Activated naive CD4-positive, alpha-beta T cell treated with anti-CD3 and anti-CD28 coated beads, Interleukin-2, amount 50 U/mL, for 72 hours (primary cell): ENCODE measurements around the gene NTN5. TPM values are rescaled to one million over a fixed set of nuclear protein-coding genes. Genes with fewer than 3 reads are reported as not detected.
"Not testable (repeated sequence)": the region's sequence is repeated elsewhere in the genome, so short reads cannot be mapped to it uniquely, and the experiment has no call there.

ENCODE experiments used
- ATAC-seq, 2 donors: fragments of 150-1000 bp; cut with Tn5 transposase; 2 replicates each; pipeline ENCODE4 v1.10.0; 2021; ENCODE audit warnings: mild to moderate bottlenecking in 2 of 2, moderate library complexity in 2 of 2
- DNase-seq, 2 donors: peaks; one replicate each; pipeline ENCODE4 v3.0.0; 2021 to 2022; ENCODE audit warnings: low spot score in 2 of 2
- H3K27ac Mint-ChIP-seq, 2 donors: one replicate each; pipeline ENCODE4 v1.8.0; 2022; ENCODE audit warnings: mild to moderate bottlenecking in 2 of 2, mixed read lengths in 2 of 2
- H3K36me3 Mint-ChIP-seq, 2 donors: one replicate each; pipeline ENCODE4 v1.8.0; 2022; ENCODE audit warnings: mixed read lengths in 2 of 2
- H3K9me3 Mint-ChIP-seq, 2 donors: one replicate each; pipeline ENCODE4 v1.8.0; 2022; ENCODE audit warnings: mixed read lengths in 2 of 2
- total RNA-seq, 2 donors: library from RNA; stranded (reverse); gene quantifications; one replicate each; pipeline ENCODE4 v1.2.3, GENCODE V29; 2022

NTN5 gene
- total RNA-seq, 2 donors from 2014 or later: 1.6 to 2.5 TPM

DNA sequence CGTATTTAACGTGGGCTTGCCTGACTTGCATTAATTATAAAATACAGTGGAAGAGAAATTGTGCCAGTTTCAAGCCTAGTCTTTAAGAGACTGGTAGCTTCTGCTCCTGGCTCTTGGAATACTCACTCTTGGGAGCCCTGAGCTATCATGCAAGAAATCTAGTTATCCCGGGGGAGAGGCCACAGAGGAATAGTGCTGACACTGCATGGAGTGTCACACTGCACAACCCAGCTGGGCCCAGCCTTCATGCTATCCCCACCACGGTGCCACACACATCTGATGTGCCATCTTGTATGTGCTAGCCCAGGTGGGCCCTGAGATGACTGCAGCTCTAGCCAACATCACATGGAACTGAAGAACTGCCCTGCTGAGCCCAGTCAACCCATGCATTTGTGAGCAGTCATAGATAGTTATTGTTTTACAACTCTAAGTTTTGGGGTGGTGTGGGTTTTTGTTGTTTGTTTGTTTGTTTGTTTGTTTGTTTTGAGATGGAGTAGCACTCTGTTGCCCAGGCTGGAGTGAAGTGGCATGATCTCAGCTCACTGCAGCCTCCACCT is 38.4 kb upstream of the NTN5 start:
- Mint-ChIP-seq H3K36me3 (peaks cover 6 to 19% of the 10 kb centered on the region in 2 donors), H3K9me3 (no peaks in the 10 kb centered on the region), H3K27ac (no peak overlapping the region)
- ATAC-seq (no peak), DNase-seq (no peak)

DNA sequence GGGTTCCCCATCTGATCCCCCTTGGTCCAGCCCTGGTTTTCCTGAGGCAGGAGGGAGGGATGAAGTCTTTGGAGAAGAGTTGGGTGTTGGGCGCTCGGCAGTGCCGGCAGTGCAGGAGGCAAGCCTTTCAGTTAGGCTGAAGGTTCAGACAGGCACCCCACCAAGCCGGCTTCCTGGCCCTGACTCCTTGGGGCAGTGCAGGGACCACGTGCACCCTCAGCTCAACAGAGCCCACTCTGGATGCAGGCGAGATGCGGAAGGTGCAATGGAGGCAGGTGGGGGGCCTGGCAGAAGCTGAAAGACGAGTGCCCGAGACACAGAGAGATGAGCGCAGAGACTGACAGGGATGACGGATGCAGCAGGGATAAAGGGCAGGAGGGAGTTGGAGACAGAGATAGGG is 35.7 kb upstream of the NTN5 start:
- Mint-ChIP-seq H3K27ac (peak overlapping the region in 1 of 2 donors; percentile 71), H3K36me3 (peaks cover 10 to 19% of the 10 kb centered on the region in 2 donors)

DNA sequence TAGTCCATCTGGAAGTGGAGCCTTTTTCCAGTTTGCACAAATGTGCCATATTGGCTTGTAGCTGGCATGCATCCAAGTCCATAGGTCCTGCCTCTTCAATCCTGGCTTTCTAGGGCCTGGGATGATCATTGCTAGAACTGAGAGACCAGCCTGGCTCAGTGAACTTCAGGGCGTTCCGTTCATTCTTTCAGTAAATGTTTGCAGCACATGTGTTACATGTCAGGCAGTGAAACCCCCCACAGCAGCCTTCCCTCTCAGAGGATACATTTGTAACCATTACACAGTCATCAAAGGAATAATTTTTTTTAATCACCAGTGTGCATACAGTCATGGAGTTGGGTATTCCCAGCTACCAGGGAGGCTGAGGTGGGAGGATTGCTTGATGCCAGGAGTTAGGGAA is 32.6 kb upstream of the NTN5 start:
- DNase-seq (no peak), ATAC-seq (no peak)
- no peaks in the 10 kb centered on the region for H3K9me3 Mint-ChIP-seq
- H3K27ac Mint-ChIP-seq: no peak overlapping the region
- H3K36me3 Mint-ChIP-seq: peaks cover 0 to 11% of the 10 kb centered on the region in 2 donors

More for the DNA sequence above, 35.7 kb upstream of the NTN5 start:
- no peaks in the 10 kb centered on the region for H3K9me3 Mint-ChIP-seq
- ATAC-seq (no peak), DNase-seq (no peak)

DNA sequence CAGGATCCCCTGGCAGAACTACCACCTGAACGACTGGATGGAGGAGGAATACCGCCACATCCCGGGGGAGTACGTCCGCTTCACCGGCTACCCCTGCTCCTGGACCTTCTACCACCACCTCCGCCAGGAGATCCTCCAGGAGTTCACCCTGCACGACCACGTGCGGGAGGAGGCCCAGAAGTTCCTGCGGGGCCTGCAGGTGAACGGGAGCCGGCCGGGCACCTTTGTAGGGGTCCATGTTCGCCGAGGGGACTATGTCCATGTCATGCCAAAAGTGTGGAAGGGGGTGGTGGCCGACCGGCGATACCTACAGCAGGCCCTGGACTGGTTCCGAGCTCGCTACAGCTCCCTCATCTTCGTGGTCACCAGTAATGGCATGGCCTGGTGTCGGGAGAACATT is 30.5 kb upstream of the NTN5 start:
- peaks cover 0 to 11% of the 10 kb centered on the region in 2 donors for H3K36me3 Mint-ChIP-seq
- H3K9me3 Mint-ChIP-seq: no peaks in the 10 kb centered on the region
- DNase-seq (no peak), ATAC-seq (no peak)
- no peak overlapping the region for H3K27ac Mint-ChIP-seq

DNA sequence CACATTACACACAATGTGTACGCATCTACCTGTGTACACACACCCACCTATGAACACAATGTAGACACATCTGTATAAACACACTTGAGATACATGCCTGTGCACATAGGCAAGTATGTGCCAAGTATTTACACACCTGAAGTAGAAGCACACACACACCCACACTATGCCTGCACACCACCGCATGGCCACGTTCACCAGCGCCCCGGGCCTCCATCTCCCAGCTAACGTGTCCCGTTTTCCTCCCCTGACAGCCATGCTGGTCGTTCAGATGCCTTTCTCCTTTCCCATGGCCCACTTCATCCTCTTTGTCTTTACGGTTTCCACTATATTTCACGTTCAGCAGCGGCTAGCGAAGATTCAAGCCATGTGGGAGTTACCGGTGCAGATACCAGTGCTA is 29.9 kb upstream of the NTN5 start:
- DNase-seq: no peak
- H3K27ac Mint-ChIP-seq: no peak overlapping the region
- ATAC-seq: no peak
- no peaks in the 10 kb centered on the region for H3K9me3 Mint-ChIP-seq
- peaks cover 0 to 11% of the 10 kb centered on the region in 2 donors for H3K36me3 Mint-ChIP-seq

DNA sequence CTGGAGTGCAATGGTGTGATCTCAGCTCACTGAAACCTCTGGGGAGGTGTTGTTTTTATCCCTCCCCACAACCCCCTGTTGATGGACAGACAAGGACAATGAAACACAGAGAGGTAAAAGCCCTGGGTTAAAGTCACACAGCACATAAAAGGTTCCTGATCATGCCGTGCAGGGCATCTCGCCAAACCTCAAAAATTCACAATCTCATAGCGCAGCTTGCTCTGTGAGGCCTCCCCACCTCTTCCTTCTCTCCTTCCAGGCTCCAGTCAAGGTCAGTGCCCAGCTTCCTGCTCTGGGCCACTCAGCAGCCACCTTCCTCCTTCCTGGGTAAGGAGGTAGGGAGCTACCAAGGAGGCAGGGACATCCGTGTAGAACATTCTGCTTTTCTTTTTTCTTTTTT is 25.2 kb upstream of the NTN5 start:
- Mint-ChIP-seq H3K36me3 (peaks cover 0 to 6% of the 10 kb centered on the region in 2 donors), H3K27ac (no peak overlapping the region), H3K9me3 (no peaks in the 10 kb centered on the region)
- DNase-seq: no peak
- no peak for ATAC-seq

DNA sequence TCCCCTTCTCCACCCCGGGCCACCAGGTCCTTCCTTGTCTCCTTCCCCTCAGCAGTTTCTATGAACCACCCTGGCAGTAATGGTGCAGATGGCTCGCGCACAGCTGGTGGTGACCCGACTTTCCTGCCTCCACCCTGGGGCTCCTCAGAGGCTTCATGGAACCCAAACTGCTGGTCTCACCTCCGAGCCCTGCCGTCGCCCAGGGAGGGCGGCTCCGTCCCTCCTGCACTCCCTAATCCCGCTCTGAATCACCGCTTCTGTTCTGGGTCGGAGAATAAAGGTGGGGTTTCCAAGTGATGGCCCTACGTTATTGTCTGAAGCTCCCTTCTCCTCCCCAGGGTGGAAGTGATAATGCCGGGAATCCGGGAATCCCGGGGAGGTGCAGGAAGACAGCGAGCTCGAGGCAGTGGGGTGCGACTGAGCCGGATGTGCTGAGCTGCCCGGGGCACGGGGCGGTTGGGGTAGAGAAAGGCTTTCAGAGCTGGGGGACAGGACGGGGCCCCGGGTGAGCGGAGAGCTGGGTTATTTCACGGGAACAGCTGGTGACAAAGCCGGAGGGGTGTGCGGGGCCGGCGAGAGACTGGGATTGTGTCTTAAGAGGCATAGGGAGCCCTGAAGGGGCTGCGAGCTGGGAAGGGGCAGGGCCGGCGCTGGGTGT is 23.7 kb upstream of the NTN5 start:
- DNase-seq (no peak), ATAC-seq (peak in 1 of 2 donors; percentile 33)
- H3K27ac Mint-ChIP-seq: no peak overlapping the region
- no peaks in the 10 kb centered on the region for H3K9me3 Mint-ChIP-seq
- no peaks in the 10 kb centered on the region for H3K36me3 Mint-ChIP-seq

DNA sequence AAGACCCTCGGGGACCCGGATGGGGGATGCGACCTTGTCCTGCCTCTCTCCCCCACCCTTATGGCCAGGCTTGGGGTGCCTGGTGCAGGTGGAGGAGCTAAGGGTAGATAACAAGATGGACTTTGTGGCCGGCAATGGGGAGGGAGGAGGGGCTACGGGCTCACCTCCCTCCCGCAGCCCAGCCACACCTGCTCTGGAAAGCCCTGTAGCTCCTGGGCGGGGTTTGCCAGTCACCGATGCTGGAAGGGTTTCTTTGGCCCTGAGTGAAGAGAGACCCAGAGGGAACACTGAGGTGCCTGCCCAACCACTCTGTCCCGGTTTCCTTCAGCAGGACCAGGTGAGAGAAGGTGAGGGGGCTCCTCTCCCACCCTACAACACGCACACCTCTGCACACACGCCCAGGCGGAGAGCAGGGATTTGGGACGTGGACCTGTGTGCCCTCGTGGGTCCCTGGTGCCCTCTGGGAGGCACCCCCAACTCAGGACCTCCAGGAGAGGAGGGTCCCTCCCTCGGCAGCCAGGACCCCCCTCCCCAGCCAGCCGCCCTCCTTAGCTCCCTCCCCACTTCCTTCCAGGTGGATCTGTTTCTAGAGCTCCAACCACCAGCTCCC is 23.0 kb upstream of the NTN5 start, which contains the start of gene FUT2:
TSS of gene FUT2 (plus strand) at position 229 of the 610 bp plus-strand sequence. CDS start 6,986 bp downstream, outside the sequence.
- DNase-seq (no peak), ATAC-seq (no peak)
- no peak within 1 kb of the TSS for H3K27ac Mint-ChIP-seq
- H3K36me3 Mint-ChIP-seq: no peaks in the 10 kb centered on the region
- no peaks in the 10 kb centered on the region for H3K9me3 Mint-ChIP-seq

DNA sequence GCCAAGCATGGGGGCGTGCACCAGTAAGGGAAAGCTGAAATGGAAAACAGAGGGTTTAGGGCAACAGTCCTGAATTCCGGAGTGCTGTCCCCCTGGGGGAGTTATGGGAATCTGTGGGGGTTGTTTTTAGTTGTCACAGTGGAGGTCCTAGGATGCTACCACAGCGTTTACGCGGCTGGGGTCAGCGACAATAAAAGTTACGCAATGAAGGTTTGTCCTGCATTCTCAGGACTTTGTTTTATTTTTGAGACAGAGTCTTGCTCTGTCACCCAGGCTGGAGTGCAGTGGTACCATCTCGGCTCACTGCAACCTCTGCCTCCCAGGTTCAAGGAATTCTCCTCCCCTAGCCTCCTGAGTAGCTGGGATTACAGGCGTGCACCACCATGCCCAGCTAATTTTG is 20.8 kb upstream of the NTN5 start:
- not testable (repeated sequence) for H3K36me3 Mint-ChIP-seq, ATAC-seq, H3K9me3 Mint-ChIP-seq, H3K27ac Mint-ChIP-seq, DNase-seq

DNA sequence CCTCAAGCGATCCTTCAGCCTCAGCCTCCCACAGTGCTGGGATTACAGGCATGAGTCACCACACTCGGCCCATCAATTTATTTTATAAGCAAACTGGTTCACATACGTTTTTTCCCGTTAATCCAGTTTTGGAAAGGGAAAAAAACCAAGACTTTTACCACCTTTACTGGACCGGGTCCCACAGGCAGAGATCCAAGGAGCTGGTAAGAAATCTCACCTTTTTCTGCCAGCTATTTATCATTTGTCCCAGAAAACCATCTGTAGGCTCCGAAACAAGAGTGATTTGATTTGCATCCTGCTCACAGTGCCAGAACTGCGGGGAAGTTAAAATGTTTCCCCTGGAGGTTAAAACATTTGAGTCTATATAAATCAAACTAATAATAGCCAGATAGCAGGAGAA is 16.6 kb upstream of the NTN5 start:
- Mint-ChIP-seq H3K27ac (no peak overlapping the region), H3K36me3 (no peaks in the 10 kb centered on the region), H3K9me3 (no peaks in the 10 kb centered on the region)
- ATAC-seq (no peak), DNase-seq (no peak)

DNA sequence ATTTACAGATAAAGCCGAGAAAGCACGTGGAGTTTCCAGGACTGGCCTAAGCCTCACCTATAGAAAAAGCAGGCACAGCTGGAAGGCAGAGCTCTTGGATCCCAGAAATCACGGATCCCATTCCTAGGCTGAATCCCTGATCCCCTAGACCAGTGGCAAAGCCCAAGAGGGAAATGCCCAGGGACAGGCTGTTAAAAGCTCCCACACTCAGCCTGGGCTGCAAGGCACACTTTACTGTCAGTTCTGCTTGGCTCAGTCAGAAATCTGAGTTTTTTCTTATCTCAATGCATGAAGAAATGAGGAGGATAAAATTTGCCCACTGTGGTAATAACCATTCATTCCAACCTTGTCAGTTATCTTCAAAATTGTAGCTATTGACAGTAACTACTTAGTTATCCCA is 15.0 kb upstream of the NTN5 start:
- no peak for DNase-seq
- no peak for ATAC-seq
- H3K9me3 Mint-ChIP-seq: no peaks in the 10 kb centered on the region
- H3K27ac Mint-ChIP-seq: no peak overlapping the region
- no peaks in the 10 kb centered on the region for H3K36me3 Mint-ChIP-seq

DNA sequence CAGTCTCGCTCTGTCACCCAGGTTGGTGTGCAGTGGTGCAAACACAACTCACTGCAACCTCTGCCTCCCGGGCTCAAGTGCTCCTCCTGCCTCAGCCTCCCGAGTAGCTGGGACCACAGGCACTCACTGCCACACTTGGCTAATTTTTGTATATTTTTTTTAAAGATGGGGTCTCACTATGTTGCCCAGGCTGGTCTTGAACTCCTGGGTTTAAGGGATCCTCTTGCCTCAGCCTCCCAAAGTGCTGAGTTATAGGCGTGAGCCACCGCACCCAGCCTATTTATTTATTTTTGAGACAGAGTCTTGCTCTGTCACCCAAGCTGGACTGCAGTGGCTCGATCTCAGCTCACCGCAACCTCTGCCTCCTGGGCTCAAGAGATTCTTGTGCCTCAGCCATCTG is 13.8 kb upstream of the NTN5 start:
- not testable (repeated sequence) for DNase-seq, H3K36me3 Mint-ChIP-seq, H3K9me3 Mint-ChIP-seq, ATAC-seq, H3K27ac Mint-ChIP-seq

DNA sequence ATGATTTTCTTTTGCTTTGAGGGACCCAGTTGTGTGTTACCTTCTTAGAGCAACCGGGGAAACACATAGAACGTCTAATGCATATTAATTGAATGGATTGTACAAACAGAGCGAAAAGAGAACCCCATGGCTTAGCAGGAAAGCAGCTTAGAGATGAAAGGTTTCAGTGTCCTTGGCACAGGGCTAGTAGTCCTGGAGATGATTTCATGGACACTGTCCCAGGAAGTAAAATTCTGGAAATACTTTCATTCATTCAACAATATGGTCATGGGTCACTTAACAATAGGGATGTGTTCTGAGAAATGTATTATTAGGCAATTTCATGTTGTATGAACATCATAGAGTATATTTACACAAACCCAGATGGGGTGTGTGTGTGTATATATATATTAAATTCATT is 13.3 kb upstream of the NTN5 start:
- no peak for DNase-seq
- H3K27ac Mint-ChIP-seq: no peak overlapping the region
- no peak for ATAC-seq
- no peaks in the 10 kb centered on the region for H3K9me3 Mint-ChIP-seq
- H3K36me3 Mint-ChIP-seq: no peaks in the 10 kb centered on the region

DNA sequence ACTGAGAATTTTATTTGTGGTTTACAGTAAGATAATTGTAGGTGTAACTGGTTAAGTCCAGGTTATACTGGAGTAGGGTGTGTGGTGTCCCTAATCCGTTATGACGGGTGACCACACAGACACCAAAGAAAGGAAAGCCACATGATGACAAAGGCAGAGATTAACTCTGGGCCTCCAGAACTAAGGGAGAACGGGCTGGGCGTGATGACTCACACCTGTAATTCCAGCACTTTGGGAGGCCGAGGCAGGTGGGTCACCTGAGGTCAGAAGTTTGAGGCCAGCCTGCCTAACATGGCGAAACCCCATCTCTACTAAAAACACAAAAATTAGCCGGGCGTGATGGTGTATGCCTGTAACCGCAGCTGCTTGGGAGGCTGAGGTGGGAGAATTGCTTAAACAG is 12.8 kb upstream of the NTN5 start:
- H3K9me3 Mint-ChIP-seq: no peaks in the 10 kb centered on the region
- no peaks in the 10 kb centered on the region for H3K36me3 Mint-ChIP-seq

DNA sequence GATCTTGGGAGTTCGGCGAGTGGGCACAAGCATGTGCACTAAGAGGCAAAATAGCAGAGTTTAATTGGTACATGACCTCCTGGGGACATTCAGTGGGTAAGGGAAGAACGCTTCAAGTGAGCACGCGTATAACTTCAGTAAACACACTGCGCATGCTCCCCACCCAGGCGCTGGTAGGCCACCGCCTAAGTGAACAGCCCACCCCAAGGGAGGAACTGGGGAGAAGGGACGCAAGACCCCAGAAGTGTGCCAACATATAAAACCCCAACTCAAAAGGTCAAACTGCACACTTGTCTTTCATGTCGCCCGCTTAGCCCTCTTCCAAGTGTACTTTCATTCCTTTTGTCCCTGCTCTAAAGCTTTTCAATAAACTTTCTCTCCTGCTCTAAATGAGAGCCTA is 10.5 kb upstream of the NTN5 start:
- Mint-ChIP-seq H3K27ac (no peak overlapping the region), H3K9me3 (no peaks in the 10 kb centered on the region), H3K36me3 (no peaks in the 10 kb centered on the region)
- ATAC-seq (peak; percentile 33 to 46), DNase-seq (no peak)

More for the DNA sequence above, 12.8 kb upstream of the NTN5 start:
- ATAC-seq (no peak), DNase-seq (no peak)
- H3K27ac Mint-ChIP-seq: no peak overlapping the region

DNA sequence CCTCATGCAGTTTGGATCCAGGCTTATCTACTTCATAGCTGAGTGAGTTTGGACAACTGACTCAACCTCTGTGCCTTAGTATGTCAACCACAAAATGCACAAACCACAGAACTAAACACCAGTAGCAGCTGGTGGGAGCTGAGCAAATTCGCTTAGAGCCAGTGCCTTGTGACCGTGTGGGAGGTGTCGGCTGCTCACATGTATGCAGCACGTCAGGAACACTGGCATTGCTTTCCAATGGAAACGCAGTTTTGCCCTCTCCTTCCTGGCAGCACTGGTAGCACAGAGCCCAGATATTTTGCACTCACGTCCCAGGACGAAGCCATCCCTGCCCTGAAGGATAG is 8.3 kb upstream of the NTN5 start:
- Mint-ChIP-seq H3K9me3 (no peaks in the 10 kb centered on the region), H3K36me3 (no peaks in the 10 kb centered on the region), H3K27ac (no peak overlapping the region)
- ATAC-seq (peak; percentile 30 to 53), DNase-seq (no peak)

DNA sequence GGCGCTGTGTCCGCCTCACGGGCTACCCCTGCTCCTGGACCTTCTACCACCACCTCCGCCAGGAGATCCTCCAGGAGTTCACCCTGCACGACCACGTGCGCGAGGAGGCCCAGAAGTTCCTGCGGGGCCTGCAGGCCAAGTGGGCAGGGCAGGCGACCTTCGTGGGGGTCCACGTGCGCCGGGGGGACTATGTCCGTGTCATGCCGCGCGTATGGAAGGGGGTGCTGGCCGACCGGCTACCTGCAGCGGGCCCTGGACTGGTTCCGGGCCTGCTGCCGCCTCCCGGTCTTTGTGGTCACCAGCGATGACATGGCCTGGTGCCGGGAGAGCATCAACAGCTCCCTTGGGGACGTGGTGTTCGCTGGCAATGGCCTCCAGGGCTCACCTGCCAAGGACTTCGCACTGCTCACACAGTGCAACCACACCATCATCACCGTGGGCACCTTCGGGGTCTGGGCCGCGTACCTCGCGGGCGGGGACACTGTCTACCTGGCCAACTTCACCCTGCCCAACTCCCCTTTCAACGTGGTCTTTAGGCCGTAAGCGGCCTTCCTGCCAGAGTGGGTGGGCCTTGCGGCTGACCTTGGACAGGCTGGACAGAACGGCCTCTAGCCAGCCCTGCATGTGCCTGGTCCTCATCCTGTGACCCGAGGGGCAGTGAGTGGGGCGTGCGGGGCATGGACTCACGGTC is 7.8 kb upstream of the NTN5 start:
- DNase-seq (no peak), ATAC-seq (no peak)
- Mint-ChIP-seq H3K27ac (no peak overlapping the region), H3K36me3 (no peaks in the 10 kb centered on the region), H3K9me3 (no peaks in the 10 kb centered on the region)
